CD4-positive, alpha-beta memory T cell (primary cell): ENCODE measurements around the gene STK11IP. TPM values are rescaled to one million over a fixed set of nuclear protein-coding genes. Genes with fewer than 3 reads are reported as not detected.

ENCODE experiments used
- CTCF ChIA-PET: fragments of 350-600 bp; sonication (Branson Sonifier 250); formaldehyde crosslinking; loops from one replicate; lab custom pipeline; 2021; ENCODE audit warnings: inconsistent platforms; ENCODE audit not compliant: partially characterized antibody; lab: Charles Lee
- POLR2A ChIA-PET: fragments of 350-600 bp; sonication (Branson Sonifier 250); formaldehyde crosslinking; loops from one replicate; lab custom pipeline; 2021; ENCODE audit not compliant: partially characterized antibody; lab: Charles Lee
- DNase-seq, 5 donors: peaks; one replicate each; pipeline versions ENCODE4 v3.0.0 to v3.0.0-alpha.2; 2020 to 2022; ENCODE audit warnings: mixed read lengths in 1 of 5
- H3K27ac ChIP-seq: one replicate; pipeline ENCODE4 v1.7.0; 2013; ENCODE audit warnings: low read depth, low read length
- H3K27me3 ChIP-seq: 2 replicates; pipeline ENCODE4 v1.7.0; 2013; ENCODE audit warnings: mild to moderate bottlenecking, low read length, moderate library complexity; ENCODE audit not compliant: insufficient read depth
- H3K36me3 ChIP-seq: 2 replicates; pipeline ENCODE4 v1.7.0; 2013; ENCODE audit warnings: mild to moderate bottlenecking, low read length, moderate library complexity; ENCODE audit not compliant: insufficient read depth
- H3K4me1 ChIP-seq: 2 replicates; pipeline ENCODE4 v1.7.0; 2013; ENCODE audit warnings: mild to moderate bottlenecking, low read length, moderate library complexity; ENCODE audit not compliant: insufficient read depth
- H3K4me3 ChIP-seq, 2 donors: one replicate each; pipeline ENCODE4 v1.7.0; 2013; ENCODE audit warnings: low read length in 2 of 2, mild to moderate bottlenecking in 1 of 2
- H3K9me3 ChIP-seq, 2 donors: one replicate each; pipeline ENCODE4 v1.7.0; 2013; ENCODE audit warnings: low read length in 2 of 2, control low read depth in 1 of 2; ENCODE audit not compliant: control insufficient read depth in 1 of 2
- H3K27ac Mint-ChIP-seq, 7 donors: one replicate each; pipeline ENCODE4 v1.8.0; 2020 to 2021; ENCODE audit warnings: mixed read lengths in 7 of 7, mild to moderate bottlenecking in 6 of 7, inconsistent platforms in 3 of 7, moderate library complexity in 3 of 7
- H3K27me3 Mint-ChIP-seq, 2 donors: one replicate each; pipeline ENCODE4 v1.8.0; 2020 to 2021; ENCODE audit warnings: mixed read lengths in 2 of 2
- H3K36me3 Mint-ChIP-seq, 2 donors: one replicate each; pipeline ENCODE4 v1.8.0; 2020 to 2021; ENCODE audit warnings: mixed read lengths in 2 of 2, inconsistent platforms in 1 of 2, mild to moderate bottlenecking in 1 of 2
- H3K4me1 Mint-ChIP-seq, 4 donors: one replicate each; pipeline ENCODE4 v1.8.0; 2020 to 2021; ENCODE audit warnings: mixed read lengths in 4 of 4, mild to moderate bottlenecking in 1 of 4
- H3K4me3 Mint-ChIP-seq, 8 donors: one replicate each; pipeline ENCODE4 v1.8.0; 2020 to 2021; ENCODE audit warnings: mixed read lengths in 8 of 8, mild to moderate bottlenecking in 7 of 8, moderate library complexity in 6 of 8, inconsistent platforms in 3 of 8
- H3K9me3 Mint-ChIP-seq, 8 donors: one replicate each; pipeline ENCODE4 v1.8.0; 2020 to 2021; ENCODE audit warnings: mixed read lengths in 8 of 8, mild to moderate bottlenecking in 5 of 8, inconsistent platforms in 3 of 8, moderate library complexity in 1 of 8
- intact Hi-C: fragments of 100-400 bp; cut with micrococcal nuclease; formaldehyde crosslinking; loops from one replicate; pipeline ENCODE4 v1.15.1; 2023
- polyA plus RNA-seq, 2 donors: library from polyadenylated mRNA; unstranded; fragments of 300-500 nt; fragmentation: Illumina TruSeq; gene quantifications; one replicate each; pipeline ENCODE4 v1.2.3, GENCODE V29; 2021
- total RNA-seq, 2 experiments: library from RNA; stranded (reverse); gene quantifications; one replicate each; pipeline ENCODE4 v1.2.3, GENCODE V29; 2021

STK11IP gene
- total and polyA plus RNA-seq, 4 experiments from 2014 or later: 8.3 to 50.2 (median 29.3) TPM

DNA sequence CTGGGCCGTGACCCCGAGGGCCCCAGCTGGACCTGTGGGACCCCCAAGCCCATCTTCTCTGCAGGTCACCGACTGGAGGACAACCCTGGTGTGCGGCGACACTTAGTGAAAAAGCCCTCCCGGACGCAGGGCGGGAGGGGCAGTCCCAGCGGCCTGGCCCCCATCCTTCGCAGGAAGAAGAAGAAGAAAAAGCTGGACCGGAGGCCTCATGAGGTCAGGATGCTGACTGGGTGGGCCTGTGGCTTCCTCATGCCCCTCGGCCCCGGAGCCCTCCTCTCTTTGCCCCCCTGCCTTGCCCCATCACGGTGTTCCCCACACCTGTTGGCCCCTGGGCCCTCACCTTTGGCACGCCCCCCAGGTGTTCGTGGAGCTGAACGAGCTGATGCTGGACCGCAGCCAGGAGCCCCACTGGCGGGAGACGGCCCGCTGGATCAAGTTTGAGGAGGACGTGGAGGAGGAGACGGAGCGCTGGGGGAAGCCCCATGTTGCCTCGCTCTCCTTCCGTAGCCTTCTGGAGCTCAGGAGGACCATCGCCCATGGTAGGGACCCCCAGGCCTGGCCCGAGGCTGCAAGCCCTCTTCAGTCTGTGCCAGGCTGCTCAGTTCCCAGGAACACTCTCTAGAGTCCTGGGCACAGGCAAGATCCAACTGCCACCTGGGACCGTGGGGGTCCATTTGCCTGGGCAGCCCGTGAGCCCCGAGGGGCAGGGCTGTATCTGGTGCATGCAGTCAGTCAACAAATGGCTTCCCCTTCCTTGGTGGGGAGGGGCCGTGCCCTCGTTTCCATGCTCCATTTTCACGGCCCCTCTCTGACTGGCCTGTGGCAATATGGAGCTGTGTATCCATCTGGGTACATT lies 34.5 kb downstream of the STK11IP start:
- Histone ChIP-seq H3K9me3 (no peaks in the 10 kb centered on the region), H3K4me3 (no peak overlapping the region), H3K36me3 (no peaks in the 10 kb centered on the region), H3K4me1 (no peaks in the 10 kb centered on the region), H3K27me3 (peaks cover 10% of the 10 kb centered on the region), H3K27ac (no peak overlapping the region)
- Mint-ChIP-seq H3K4me1 (peaks cover 0 to under 1% (median 0%) of the 10 kb centered on the region in 4 donors), H3K27ac (no peak overlapping the region), H3K4me3 (no peak overlapping the region), H3K36me3 (no peaks in the 10 kb centered on the region), H3K9me3 (no peaks in the 10 kb centered on the region), H3K27me3 (peaks cover 13 to 27% of the 10 kb centered on the region in 2 donors)
- intact Hi-C loops: no loop called here
- ChIA-PET CTCF (interaction anchor here (0.5 to 1.0 kb wide), 2 partner anchors 11 to 47 kb away, joined by 3 to 4 read pairs; no protein-coding TSS in a partner anchor), POLR2A (no interaction called here)
- DNase-seq: no peak

GRCh38 chr2:219632760-219633105 lies 35.1 kb downstream of the STK11IP start:
- H3K4me3 Mint-ChIP-seq: no peak overlapping the region
- H3K4me3 ChIP-seq: no peak overlapping the region
- peaks cover 14 to 27% of the 10 kb centered on the region in 2 donors for H3K27me3 Mint-ChIP-seq
- no peaks in the 10 kb centered on the region for H3K9me3 Mint-ChIP-seq
- no peak overlapping the region for H3K27ac ChIP-seq
- no peak for DNase-seq
- H3K4me1 Mint-ChIP-seq: no peaks in the 10 kb centered on the region
- H3K27me3 ChIP-seq: peaks cover 10% of the 10 kb centered on the region
- H3K27ac Mint-ChIP-seq: no peak overlapping the region
- no peaks in the 10 kb centered on the region for H3K36me3 Mint-ChIP-seq
- CTCF ChIA-PET: interaction anchor here (1.0 kb wide), 1 partner anchor 10 kb away, joined by 4 read pairs; no protein-coding TSS in a partner anchor
- intact Hi-C loops: no loop called here
- no peaks in the 10 kb centered on the region for H3K4me1 ChIP-seq
- POLR2A ChIA-PET: no interaction called here
- H3K9me3 ChIP-seq: no peaks in the 10 kb centered on the region
- H3K36me3 ChIP-seq: no peaks in the 10 kb centered on the region

- H3K27ac Mint-ChIP-seq: no peak overlapping the region
- H3K27me3 ChIP-seq: peaks cover 4% of the 10 kb centered on the region
- no peaks in the 10 kb centered on the region for H3K4me1 Mint-ChIP-seq
- no peaks in the 10 kb centered on the region for H3K9me3 ChIP-seq
- H3K36me3 ChIP-seq: no peaks in the 10 kb centered on the region
- intact Hi-C loops: no loop called here
- DNase-seq: no peak
- H3K36me3 Mint-ChIP-seq: no peaks in the 10 kb centered on the region
- POLR2A ChIA-PET: no interaction called here
- no peak overlapping the region for H3K27ac ChIP-seq
- no peaks in the 10 kb centered on the region for H3K9me3 Mint-ChIP-seq
- CTCF ChIA-PET: interaction anchor here (1.4 kb wide), 1 partner anchor 12 kb away, joined by 6 read pairs; no protein-coding TSS in a partner anchor
- H3K4me3 Mint-ChIP-seq: no peak overlapping the region
- H3K4me3 ChIP-seq: no peak overlapping the region
- peaks cover 14 to 27% of the 10 kb centered on the region in 2 donors for H3K27me3 Mint-ChIP-seq
- no peaks in the 10 kb centered on the region for H3K4me1 ChIP-seq
Observed at GRCh38 chr2:219633276-219634065, 35.8 kb downstream of the STK11IP start.

- no peak overlapping the region for H3K4me3 ChIP-seq
- peak overlapping the region in 1 of 8 donors; percentile 21 for H3K4me3 Mint-ChIP-seq
- no peaks in the 10 kb centered on the region for H3K27me3 ChIP-seq
- no peaks in the 10 kb centered on the region for H3K4me1 ChIP-seq
- CTCF ChIA-PET: interaction anchor here (1.4 kb wide), 1 partner anchor 11 kb away, joined by 6 read pairs; no protein-coding TSS in a partner anchor
- H3K9me3 ChIP-seq: no peaks in the 10 kb centered on the region
- no peak overlapping the region for H3K27ac Mint-ChIP-seq
- H3K36me3 Mint-ChIP-seq: no peaks in the 10 kb centered on the region
- intact Hi-C loops: no loop called here
- H3K27me3 Mint-ChIP-seq: peaks cover 9 to 33% of the 10 kb centered on the region in 2 donors
- POLR2A ChIA-PET: no interaction called here
- no peak for DNase-seq
- no peak overlapping the region for H3K27ac ChIP-seq
- H3K36me3 ChIP-seq: no peaks in the 10 kb centered on the region
- H3K9me3 Mint-ChIP-seq: no peaks in the 10 kb centered on the region
- H3K4me1 Mint-ChIP-seq: no peaks in the 10 kb centered on the region
Observed at GRCh38 chr2:219634171-219634940, 36.7 kb downstream of the STK11IP start.

- intact Hi-C loops: no loop called here
- CTCF ChIA-PET: interaction anchor here (1.4 kb wide), 1 partner anchor 10 kb away, joined by 6 read pairs; no protein-coding TSS in a partner anchor
Observed at GRCh38 chr2:219634951-219635751, 37.5 kb downstream of the STK11IP start.

DNA sequence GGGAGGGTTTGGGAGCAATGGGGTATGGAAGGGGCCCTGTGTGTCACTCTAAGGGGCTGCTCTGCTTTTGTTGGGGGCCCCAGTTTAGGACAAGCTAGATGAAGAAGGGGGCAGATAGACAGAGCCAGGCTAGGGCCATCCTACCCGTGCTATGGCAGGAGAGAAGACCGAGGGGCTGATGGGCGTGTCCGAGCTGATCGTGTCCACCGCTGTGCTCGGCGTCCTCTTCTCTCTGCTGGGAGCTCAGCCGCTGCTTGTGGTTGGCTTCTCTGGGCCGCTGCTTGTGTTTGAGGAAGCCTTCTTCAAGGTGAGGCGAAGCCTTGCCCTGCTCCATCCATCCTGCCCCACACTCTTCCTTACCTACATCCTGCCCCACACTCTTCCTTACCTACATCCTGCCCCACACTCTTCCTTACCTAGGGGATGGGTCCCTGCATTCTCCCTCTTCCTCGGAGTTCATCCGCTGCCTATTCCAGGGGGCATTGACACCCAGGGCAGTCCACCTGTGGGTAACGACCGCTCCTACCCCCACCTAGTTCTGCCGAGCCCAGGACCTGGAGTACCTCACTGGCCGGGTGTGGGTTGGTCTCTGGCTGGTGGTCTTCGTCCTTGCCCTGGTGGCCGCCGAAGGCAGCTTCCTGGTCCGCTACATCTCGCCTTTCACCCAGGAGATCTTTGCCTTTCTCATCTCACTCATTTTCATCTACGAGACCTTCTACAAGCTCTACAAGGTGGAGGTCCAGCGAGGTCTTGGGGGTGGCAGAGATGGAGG lies 38.7 kb downstream of the STK11IP start:
- no peak for DNase-seq
- POLR2A ChIA-PET: no interaction called here

More at GRCh38 chr2:219634951-219635751, 37.5 kb downstream of the STK11IP start:
- Histone ChIP-seq H3K4me3 (no peak overlapping the region), H3K27ac (no peak overlapping the region), H3K9me3 (no peaks in the 10 kb centered on the region), H3K4me1 (no peaks in the 10 kb centered on the region), H3K27me3 (no peaks in the 10 kb centered on the region), H3K36me3 (no peaks in the 10 kb centered on the region)
- Mint-ChIP-seq H3K27me3 (peaks cover 9 to 33% of the 10 kb centered on the region in 2 donors), H3K4me1 (no peaks in the 10 kb centered on the region), H3K27ac (no peak overlapping the region), H3K4me3 (no peak overlapping the region), H3K9me3 (no peaks in the 10 kb centered on the region), H3K36me3 (no peaks in the 10 kb centered on the region)
- no peak for DNase-seq
- POLR2A ChIA-PET: no interaction called here

More for the DNA sequence above, 38.7 kb downstream of the STK11IP start:
- Histone ChIP-seq H3K4me1 (no peaks in the 10 kb centered on the region), H3K9me3 (no peaks in the 10 kb centered on the region), H3K27ac (no peak overlapping the region), H3K36me3 (no peaks in the 10 kb centered on the region), H3K27me3 (no peaks in the 10 kb centered on the region), H3K4me3 (no peak overlapping the region)
- CTCF ChIA-PET: no interaction called here
- Mint-ChIP-seq H3K27me3 (peaks cover 4 to 31% of the 10 kb centered on the region in 2 donors), H3K27ac (no peak overlapping the region), H3K9me3 (no peaks in the 10 kb centered on the region), H3K36me3 (no peaks in the 10 kb centered on the region), H3K4me1 (no peaks in the 10 kb centered on the region), H3K4me3 (no peak overlapping the region)
- intact Hi-C loops: no loop called here
